IMR-90 (cell line): ENCODE data around the gene SAPCD1.

Experiments used
- BHLHE40 ChIP-seq: fragments of 150-350 bp; IDR thresholded peaks from 2 replicates; pipeline ENCODE4 v1.6.1; 2016; ENCODE audit warnings: mild to moderate bottlenecking, low read depth, low read length
- CEBPB ChIP-seq: IDR thresholded peaks from 2 replicates; pipeline ENCODE4 v1.6.1; 2012; ENCODE audit warnings: low read depth, low read length, improper control_type of control experiment
- FOS ChIP-seq: fragments of 150-350 bp; IDR thresholded peaks from 2 replicates; pipeline ENCODE4 v1.6.1; 2016; ENCODE audit warnings: low read depth, low read length
- MAFK ChIP-seq: IDR thresholded peaks from 2 replicates; pipeline ENCODE4 v1.6.1; 2012; ENCODE audit warnings: low read depth, low read length, improper control_type of control experiment
- MAZ ChIP-seq: IDR thresholded peaks from 2 replicates; pipeline ENCODE4 v1.6.1; 2012; ENCODE audit warnings: low read depth, mild to moderate bottlenecking, low read length, improper control_type of control experiment, moderate library complexity, borderline replicate concordance
- MXI1 ChIP-seq: IDR thresholded peaks from 2 replicates; pipeline ENCODE4 v1.6.1; 2012; ENCODE audit warnings: low read depth, mild to moderate bottlenecking, low read length, moderate library complexity, borderline replicate concordance
- POLR2A ChIP-seq: IDR thresholded peaks from 2 replicates; pipeline ENCODE4 v1.6.1; 2012; ENCODE audit warnings: mild to moderate bottlenecking, low read depth, low read length
- RAD21 ChIP-seq: IDR thresholded peaks from 2 replicates; pipeline ENCODE4 v1.6.1; 2012; ENCODE audit warnings: low read length, improper control_type of control experiment
- RFX5 ChIP-seq: IDR thresholded peaks from 2 replicates; pipeline ENCODE4 v1.8.0; 2012; ENCODE audit warnings: low read depth, mild to moderate bottlenecking, low read length, moderate library complexity
- USF2 ChIP-seq: fragments of 150-350 bp; IDR thresholded peaks from 2 replicates; pipeline ENCODE4 v1.6.1; 2017; ENCODE audit warnings: mild to moderate bottlenecking, antibody characterized with exemption, low read length, low read depth
- TF ChIP-seq, protein P1 (sequence below): conservative IDR thresholded peaks from 2 replicates; pipeline ENCODE4 v1.5.1; 2012; ENCODE audit warnings: mild to moderate bottlenecking, low read depth, low read length, improper control_type of control experiment
- TF ChIP-seq, protein P2 (sequence below): fragments of 150-350 bp; IDR thresholded peaks from 2 replicates; pipeline ENCODE4 v1.6.1; 2016; ENCODE audit warnings: low read depth, mild to moderate bottlenecking, low read length, moderate library complexity, borderline replicate concordance

DNA sequence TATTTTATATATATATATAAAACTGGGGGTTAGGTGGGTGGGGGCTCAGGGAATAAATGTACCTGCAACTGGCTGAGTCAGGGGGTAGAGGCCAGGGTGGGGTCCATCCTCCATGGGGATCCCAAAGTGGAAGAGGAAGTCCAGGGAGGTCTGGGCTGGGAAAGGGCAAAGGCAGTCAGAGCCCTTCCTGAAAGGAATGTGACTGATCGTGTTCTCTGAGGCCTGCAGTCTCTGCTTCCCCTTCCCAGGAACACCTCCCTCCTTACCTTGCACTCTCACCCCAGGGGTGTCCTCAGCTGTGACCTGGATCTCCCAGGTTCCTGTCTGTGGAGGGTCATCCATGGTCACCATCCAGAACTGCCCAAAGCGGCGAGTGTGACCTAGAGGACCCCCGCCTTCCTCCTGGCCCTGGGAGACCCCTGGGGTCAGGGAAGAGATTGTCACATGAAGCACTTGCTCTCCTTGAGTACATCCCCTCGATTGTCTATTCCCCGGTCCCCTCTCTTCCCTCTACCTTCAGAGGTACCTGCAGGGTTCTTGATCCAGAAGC, 4.7 kb downstream of the SAPCD1 start:
- no peak for TF ChIP-seq POLR2A
- no peak for TF ChIP-seq USF2
- TF ChIP-seq, protein P1, sequence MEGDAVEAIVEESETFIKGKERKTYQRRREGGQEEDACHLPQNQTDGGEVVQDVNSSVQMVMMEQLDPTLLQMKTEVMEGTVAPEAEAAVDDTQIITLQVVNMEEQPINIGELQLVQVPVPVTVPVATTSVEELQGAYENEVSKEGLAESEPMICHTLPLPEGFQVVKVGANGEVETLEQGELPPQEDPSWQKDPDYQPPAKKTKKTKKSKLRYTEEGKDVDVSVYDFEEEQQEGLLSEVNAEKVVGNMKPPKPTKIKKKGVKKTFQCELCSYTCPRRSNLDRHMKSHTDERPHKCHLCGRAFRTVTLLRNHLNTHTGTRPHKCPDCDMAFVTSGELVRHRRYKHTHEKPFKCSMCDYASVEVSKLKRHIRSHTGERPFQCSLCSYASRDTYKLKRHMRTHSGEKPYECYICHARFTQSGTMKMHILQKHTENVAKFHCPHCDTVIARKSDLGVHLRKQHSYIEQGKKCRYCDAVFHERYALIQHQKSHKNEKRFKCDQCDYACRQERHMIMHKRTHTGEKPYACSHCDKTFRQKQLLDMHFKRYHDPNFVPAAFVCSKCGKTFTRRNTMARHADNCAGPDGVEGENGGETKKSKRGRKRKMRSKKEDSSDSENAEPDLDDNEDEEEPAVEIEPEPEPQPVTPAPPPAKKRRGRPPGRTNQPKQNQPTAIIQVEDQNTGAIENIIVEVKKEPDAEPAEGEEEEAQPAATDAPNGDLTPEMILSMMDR = no peak
- no peak for TF ChIP-seq RAD21
- TF ChIP-seq MAZ = no peak
- TF ChIP-seq RFX5 = no peak
- no peak for TF ChIP-seq MAFK
- TF ChIP-seq CEBPB = no peak
- TF ChIP-seq, protein P2, sequence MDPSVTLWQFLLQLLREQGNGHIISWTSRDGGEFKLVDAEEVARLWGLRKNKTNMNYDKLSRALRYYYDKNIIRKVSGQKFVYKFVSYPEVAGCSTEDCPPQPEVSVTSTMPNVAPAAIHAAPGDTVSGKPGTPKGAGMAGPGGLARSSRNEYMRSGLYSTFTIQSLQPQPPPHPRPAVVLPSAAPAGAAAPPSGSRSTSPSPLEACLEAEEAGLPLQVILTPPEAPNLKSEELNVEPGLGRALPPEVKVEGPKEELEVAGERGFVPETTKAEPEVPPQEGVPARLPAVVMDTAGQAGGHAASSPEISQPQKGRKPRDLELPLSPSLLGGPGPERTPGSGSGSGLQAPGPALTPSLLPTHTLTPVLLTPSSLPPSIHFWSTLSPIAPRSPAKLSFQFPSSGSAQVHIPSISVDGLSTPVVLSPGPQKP = no peak
- TF ChIP-seq FOS = no peak
- TF ChIP-seq MXI1 = no peak
- TF ChIP-seq BHLHE40 = no peak
